Measurements from ENCODE around the gene TOX2.

DNA sequence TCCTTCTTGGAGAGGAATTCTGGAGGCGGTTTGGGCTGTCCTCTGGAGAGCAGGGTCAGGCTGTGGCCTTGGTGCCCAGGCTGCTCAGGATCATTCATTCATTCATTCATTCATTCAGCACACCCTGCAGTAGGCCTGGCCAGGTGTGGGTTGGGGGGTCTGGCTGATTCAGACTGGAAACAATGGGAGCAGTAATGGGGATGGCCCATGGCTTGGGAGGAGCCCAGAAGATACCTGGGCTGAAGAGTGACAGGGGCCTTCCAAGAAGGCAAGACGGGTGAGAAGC, 31.5 kb downstream of the TOX2 start:
- TF ChIP-seq, protein P1, sequence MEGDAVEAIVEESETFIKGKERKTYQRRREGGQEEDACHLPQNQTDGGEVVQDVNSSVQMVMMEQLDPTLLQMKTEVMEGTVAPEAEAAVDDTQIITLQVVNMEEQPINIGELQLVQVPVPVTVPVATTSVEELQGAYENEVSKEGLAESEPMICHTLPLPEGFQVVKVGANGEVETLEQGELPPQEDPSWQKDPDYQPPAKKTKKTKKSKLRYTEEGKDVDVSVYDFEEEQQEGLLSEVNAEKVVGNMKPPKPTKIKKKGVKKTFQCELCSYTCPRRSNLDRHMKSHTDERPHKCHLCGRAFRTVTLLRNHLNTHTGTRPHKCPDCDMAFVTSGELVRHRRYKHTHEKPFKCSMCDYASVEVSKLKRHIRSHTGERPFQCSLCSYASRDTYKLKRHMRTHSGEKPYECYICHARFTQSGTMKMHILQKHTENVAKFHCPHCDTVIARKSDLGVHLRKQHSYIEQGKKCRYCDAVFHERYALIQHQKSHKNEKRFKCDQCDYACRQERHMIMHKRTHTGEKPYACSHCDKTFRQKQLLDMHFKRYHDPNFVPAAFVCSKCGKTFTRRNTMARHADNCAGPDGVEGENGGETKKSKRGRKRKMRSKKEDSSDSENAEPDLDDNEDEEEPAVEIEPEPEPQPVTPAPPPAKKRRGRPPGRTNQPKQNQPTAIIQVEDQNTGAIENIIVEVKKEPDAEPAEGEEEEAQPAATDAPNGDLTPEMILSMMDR (IDR thresholded peaks at IDR 0.05): no peak
- no peak for TF ChIP-seq ZFX (IDR thresholded peaks at IDR 0.05; ENCODE audit: borderline replicate concordance)

All from 22Rv1 (cell line).